Mammary epithelial cell (primary cell): ENCODE measurements around the gene NRG3.

Experiments used
- CTCF ChIP-seq, 2 donors: IDR thresholded peaks in 1 of 2; conservative IDR thresholded peaks in 1 of 2; 2 replicates each; pipeline ENCODE4 v1.5.1; 2011 to 2012; ENCODE audit warnings: inconsistent platforms in 2 of 2, low read length in 2 of 2, mild to moderate bottlenecking in 2 of 2, control low read depth in 1 of 2, low read depth in 1 of 2; ENCODE audit not compliant: insufficient read depth in 1 of 2; ENCODE audit errors: extremely low read depth in 1 of 2
- EZH2 ChIP-seq: IDR thresholded peaks from 2 replicates; pipeline ENCODE4 v1.6.1; 2012; ENCODE audit warnings: low read length, inconsistent platforms, borderline replicate concordance

DNA sequence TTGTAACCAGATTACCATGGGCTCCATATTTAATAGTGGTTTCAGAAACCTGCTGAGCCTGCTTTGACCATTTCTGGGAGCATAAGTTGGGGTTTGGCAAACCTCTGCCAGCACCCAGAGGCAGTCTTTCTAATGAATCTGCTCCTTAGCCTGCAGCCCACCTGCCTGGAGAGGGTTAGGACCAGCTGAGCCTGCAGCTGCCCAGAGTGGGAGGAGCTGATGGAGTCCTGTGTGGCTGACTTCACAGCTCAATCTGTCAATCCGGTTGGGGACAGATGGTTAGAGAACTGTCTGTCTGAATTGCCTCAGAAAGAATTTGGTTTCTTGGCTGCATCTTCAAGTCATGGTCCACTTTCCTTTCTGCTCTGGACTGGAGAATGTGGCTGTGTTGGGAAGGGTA is 444.6 kb downstream of the NRG3 start:
- no peak for TF ChIP-seq CTCF (conservative IDR thresholded peaks at IDR 0.05 in 1 of 2, IDR thresholded peaks at IDR 0.05 in 1 of 2; ENCODE audit: extremely low read depth in 1 of 2, insufficient read depth in 1 of 2, low read depth in 1 of 2, low read length in 2 of 2)
- no peak for TF ChIP-seq EZH2
